Measurements from ENCODE around the gene EXOC1.

EXOC1 gene

DNA sequence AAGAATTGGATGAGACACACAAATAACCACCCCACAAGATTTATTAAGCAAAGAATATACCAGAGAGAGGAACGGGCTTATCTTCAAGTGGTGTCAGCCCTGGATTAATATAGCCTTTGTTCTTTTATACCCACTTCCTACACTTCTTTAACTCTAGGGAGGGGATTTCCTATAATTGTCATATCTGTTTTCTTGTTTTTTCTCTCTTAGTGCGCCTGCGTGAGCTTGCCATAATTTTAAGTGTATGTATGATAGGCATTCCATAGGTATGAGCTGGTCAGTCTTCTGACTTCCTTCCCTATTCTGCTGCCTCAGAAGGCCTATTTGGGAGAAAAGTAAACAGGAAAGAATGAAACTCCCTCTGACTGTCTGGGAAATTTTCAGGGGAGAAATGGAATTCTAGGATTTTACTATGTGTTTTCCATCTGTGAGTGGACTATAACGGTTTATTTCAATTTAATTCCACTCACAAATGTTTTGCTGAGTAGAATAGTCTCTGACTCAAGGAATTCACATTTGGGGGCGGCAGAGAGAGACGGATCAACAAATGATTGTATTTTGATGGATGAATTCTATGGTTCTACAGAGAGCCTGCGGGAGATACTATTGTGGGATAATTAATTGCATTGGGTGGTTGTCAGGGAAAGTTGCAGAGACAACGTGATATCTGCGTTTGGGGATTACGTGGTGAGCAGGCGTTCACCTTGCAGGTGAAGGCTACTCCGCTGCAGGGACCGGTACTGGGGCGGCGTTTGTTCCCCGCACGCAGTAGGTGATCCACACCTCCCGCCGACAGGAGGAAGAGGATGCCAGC is 94.7 kb downstream of the EXOC1 start:
- DNase-seq (ENCODE audit: extremely low read depth, low read depth), result peak; percentile 68
- TF ChIP-seq CTCF (IDR thresholded peaks at IDR 0.05; ENCODE audit: low read depth, low read length), result no peak

DNA sequence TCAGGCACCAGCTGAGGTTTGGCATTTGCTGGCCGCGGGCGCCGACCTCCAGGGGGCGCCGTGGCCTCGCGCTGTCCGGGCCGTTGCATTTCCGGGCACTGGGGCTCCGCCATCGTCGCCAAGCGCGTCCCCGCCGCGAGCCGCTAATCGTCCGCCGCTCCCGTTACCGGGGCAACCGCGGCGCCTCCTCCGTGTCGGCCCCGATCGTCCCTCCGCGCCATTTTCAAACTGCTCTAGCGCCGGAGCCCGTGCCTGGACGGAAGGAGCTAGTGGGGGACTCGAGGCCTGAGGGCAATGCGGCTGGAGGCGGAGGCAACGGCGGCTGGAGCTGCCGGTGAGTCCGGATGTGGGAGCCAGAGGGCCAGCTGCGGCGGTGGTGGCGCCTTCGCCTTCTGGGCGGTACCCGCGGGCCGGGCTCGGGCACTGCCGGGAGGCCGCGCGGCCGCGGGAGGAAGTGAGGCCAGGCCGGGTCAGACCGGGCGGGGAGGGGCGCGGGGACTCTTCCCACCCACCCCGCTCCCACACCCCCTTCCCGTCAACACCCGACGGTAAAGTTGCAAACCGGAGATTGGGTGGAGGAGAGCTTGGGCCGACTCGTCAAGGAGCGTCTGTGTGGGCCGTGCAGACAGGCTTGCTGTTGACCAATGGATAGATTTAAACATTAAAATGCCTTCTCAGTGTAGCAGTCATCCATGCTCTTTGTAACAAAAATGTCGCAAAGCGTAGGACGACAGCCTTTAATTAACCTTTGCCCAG is 95.5 kb downstream of the EXOC1 start, which contains the start of gene CEP135:
CEP135 (plus strand) TSS at position 220 of the 756 bp plus-strand sequence. CDS start 3,186 bp downstream, outside the sequence.
- TF ChIP-seq CTCF (IDR thresholded peaks at IDR 0.05; ENCODE audit: low read depth, low read length), result peak; percentile 78
- peak; percentile 83 for DNase-seq (ENCODE audit: extremely low read depth, low read depth)

DNA sequence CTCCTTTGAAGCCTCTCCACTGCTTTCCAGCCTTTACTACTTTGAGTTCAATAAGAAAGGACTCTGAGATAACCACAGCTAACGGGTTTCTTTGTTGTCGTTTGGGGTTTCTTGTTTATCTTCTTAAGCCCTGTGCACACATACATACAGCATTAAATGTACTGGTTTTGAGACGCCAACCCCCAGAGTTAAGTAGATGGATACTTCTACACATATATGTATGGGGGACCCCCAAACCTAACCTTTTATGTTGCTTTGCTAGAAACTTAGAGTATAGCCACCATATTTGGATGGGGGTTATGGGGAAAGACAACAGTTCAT is 96.0 kb downstream of the EXOC1 start:
- no peak for DNase-seq (ENCODE audit: extremely low read depth, low read depth)

GRCh38 chr4:55951191-55951922 is 97.9 kb downstream of the EXOC1 start:
- no peak for DNase-seq (ENCODE audit: extremely low read depth, low read depth)
- no peak for TF ChIP-seq CTCF (IDR thresholded peaks at IDR 0.05; ENCODE audit: low read depth, low read length)

More for the DNA sequence above, 96.0 kb downstream of the EXOC1 start:
- no peak for TF ChIP-seq CTCF (IDR thresholded peaks at IDR 0.05; ENCODE audit: low read depth, low read length)
